ENCODE data around the gene SLC25A40. TPM values are rescaled to one million over a fixed set of nuclear protein-coding genes. Genes with fewer than 3 reads are reported as not detected.

The SLC25A40 gene
- total and polyA plus RNA-seq, 2 of the 13 experiments (the other 11 are each of a cell fraction or from before 2014, with no cell fraction given) = 12.9 to 13.6 TPM

DNA sequence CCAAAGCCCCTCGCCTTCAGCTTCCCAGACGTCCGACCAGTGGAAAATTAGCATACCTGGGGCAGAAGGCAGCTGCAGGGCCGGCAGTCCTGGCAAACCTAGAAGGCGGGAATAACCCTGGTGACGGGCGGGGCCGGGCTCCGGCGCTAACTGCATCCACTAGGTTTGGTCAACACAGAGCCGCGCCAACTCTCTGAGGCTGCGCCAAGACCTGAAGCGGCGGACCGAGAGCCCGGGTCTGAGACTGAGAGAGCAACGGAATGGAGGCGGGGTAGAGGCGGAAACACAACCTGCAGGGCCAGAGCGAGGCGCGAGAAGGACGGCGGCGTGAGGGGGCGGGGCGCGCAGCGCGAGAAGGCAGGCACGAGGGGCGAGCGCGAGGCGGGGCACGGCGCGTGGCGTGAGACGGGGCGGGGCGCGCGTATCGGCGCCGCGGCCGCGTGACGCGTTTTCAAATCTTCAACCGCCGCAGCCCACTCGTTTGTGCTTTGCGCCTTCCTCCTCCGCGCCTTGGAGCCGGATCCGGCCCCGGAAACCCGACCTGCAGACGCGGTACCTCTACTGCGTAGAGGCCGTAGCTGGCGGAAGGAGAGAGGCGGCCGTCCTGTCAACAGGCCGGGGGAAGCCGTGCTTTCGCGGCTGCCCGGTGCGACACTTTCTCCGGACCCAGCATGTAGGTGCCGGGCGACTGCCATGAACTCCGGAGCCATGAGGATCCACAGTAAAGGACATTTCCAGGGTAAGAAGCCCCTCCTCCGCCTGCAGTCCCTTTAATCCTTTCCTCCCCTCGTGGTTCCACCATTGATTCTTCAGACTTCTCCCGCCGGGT, at the start of gene SLC25A40, which contains the start of gene DBF4 (continued):
- TF ChIP-seq FOXP4 (CRISPR knock-in tag; IDR thresholded peaks at IDR 0.05) = peak; percentile 69
- TF ChIP-seq ZNF567 (CRISPR knock-in tag; IDR thresholded peaks at IDR 0.05; ENCODE audit: borderline replicate concordance) = no peak
- no peak for TF ChIP-seq THAP7 (CRISPR knock-in tag; IDR thresholded peaks at IDR 0.05)
- peak; percentile 45; the same call in 1 of the 2 replicates for TF ChIP-seq NFKBIZ (CRISPR knock-in tag; IDR thresholded peaks at IDR 0.05)
- TF ChIP-seq BORCS8-MEF2B (CRISPR knock-in tag; IDR thresholded peaks at IDR 0.05) = peak; percentile 25; the same call in 1 of the 2 replicates
- peak; percentile 18; the same call in 1 of the 2 replicates for TF ChIP-seq CHD2 (IDR thresholded peaks at IDR 0.05; ENCODE audit: low read depth, low read length)
- 0 out of 2 replicates have a peak, but pooled peaks have one; percentile 69 for TF ChIP-seq ZNF557 (CRISPR knock-in tag; IDR thresholded peaks at IDR 0.05)
- no peak for TF ChIP-seq JARID2 (CRISPR knock-in tag; IDR thresholded peaks at IDR 0.05; ENCODE audit: insufficient replicate concordance)
- no peak for TF ChIP-seq BCL6 (CRISPR knock-in tag; IDR thresholded peaks at IDR 0.05)
- peak; percentile 27 for TF ChIP-seq KMT2A (CRISPR knock-in tag; IDR thresholded peaks at IDR 0.05)
- TF ChIP-seq ZNF773 (CRISPR knock-in tag; IDR thresholded peaks at IDR 0.05; ENCODE audit: borderline replicate concordance) = peak; percentile 36; the same call in 1 of the 2 replicates
- no peak for TF ChIP-seq JUN (CRISPR knock-in tag; IDR thresholded peaks at IDR 0.05)
- no peak for TF ChIP-seq PRDM4 (CRISPR knock-in tag; IDR thresholded peaks at IDR 0.05; ENCODE audit: borderline replicate concordance)
- TF ChIP-seq ZNF24 (IDR thresholded peaks at IDR 0.05) = no peak
- TF ChIP-seq SNRNP70 (IDR thresholded peaks at IDR 0.05; ENCODE audit: low read depth, low read length) = no peak
- TF ChIP-seq RAD21 (CRISPR knock-in tag; IDR thresholded peaks at IDR 0.05) = no peak; the same call in 1 of the 2 replicates
- TF ChIP-seq ZNF724P (CRISPR knock-in tag; IDR thresholded peaks at IDR 0.05; ENCODE audit: borderline replicate concordance) = peak; percentile 79; the same call in 1 of the 2 replicates
- peak; percentile 83; the same call in 1 of the 2 replicates for TF ChIP-seq ZFP37 (CRISPR knock-in tag; IDR thresholded peaks at IDR 0.05; ENCODE audit: borderline replicate concordance)
- peak; percentile 70; the same call in 1 of the 2 replicates for TF ChIP-seq ZNF670 (CRISPR knock-in tag; IDR thresholded peaks at IDR 0.05; ENCODE audit: borderline replicate concordance)
- TF ChIP-seq, protein P1, sequence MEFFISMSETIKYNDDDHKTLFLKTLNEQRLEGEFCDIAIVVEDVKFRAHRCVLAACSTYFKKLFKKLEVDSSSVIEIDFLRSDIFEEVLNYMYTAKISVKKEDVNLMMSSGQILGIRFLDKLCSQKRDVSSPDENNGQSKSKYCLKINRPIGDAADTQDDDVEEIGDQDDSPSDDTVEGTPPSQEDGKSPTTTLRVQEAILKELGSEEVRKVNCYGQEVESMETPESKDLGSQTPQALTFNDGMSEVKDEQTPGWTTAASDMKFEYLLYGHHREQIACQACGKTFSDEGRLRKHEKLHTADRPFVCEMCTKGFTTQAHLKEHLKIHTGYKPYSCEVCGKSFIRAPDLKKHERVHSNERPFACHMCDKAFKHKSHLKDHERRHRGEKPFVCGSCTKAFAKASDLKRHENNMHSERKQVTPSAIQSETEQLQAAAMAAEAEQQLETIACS (CRISPR knock-in tag; IDR thresholded peaks at IDR 0.05) = no peak
- peak; percentile 81; the same call in 1 of the 2 replicates for TF ChIP-seq ZNF558 (CRISPR knock-in tag; IDR thresholded peaks at IDR 0.05; ENCODE audit: borderline replicate concordance)
- TF ChIP-seq, protein P2, sequence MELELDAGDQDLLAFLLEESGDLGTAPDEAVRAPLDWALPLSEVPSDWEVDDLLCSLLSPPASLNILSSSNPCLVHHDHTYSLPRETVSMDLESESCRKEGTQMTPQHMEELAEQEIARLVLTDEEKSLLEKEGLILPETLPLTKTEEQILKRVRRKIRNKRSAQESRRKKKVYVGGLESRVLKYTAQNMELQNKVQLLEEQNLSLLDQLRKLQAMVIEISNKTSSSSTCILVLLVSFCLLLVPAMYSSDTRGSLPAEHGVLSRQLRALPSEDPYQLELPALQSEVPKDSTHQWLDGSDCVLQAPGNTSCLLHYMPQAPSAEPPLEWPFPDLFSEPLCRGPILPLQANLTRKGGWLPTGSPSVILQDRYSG (CRISPR knock-in tag; IDR thresholded peaks at IDR 0.05) = peak; percentile 94

All from HepG2 (cell line).